Neural crest cell (in vitro differentiated cells): Measurements from ENCODE around the gene CAPN9. TPM values are rescaled to one million over a fixed set of nuclear protein-coding genes. Genes with fewer than 3 reads are reported as not detected.
"Not testable (repeated sequence)": the region's sequence is repeated elsewhere in the genome, so short reads cannot be mapped to it uniquely, and the experiment has no call there.

Source experiments
- DNase-seq: peaks from one replicate; pipeline ENCODE4 v3.0.0; 2021; ENCODE audit warnings: low read depth, mixed read lengths, low spot score
- H3K27ac Mint-ChIP-seq: one replicate; pipeline ENCODE4 v1.8.0; 2021; ENCODE audit warnings: mild to moderate bottlenecking, mixed read lengths; ENCODE audit not compliant: unreplicated experiment
- H3K27me3 Mint-ChIP-seq: 2 replicates; pipeline ENCODE4 v1.8.0; 2021; ENCODE audit warnings: low read depth, mild to moderate bottlenecking, mixed read lengths
- H3K36me3 Mint-ChIP-seq: 2 replicates; pipeline ENCODE4 v1.8.0; 2021; ENCODE audit warnings: low read depth, mild to moderate bottlenecking, mixed read lengths
- H3K4me1 Mint-ChIP-seq: 2 replicates; pipeline ENCODE4 v1.8.0; 2021; ENCODE audit warnings: mixed read lengths
- H3K4me3 Mint-ChIP-seq: one replicate; pipeline ENCODE4 v1.8.0; 2021; ENCODE audit warnings: mild to moderate bottlenecking, mixed read lengths
- H3K9me3 Mint-ChIP-seq: 2 replicates; pipeline ENCODE4 v1.8.0; 2021; ENCODE audit warnings: mixed read lengths
- CTCF ChIP-seq: fragments of 200-600 bp; sonication (generic); conservative IDR thresholded peaks from 2 replicates; pipeline ENCODE4 v1.5.0; 2021; ENCODE audit warnings: antibody characterized with exemption, mild to moderate bottlenecking
- total RNA-seq: library from RNA; stranded (reverse); gene quantifications from 2 replicates; pipeline ENCODE4 v1.2.1, GENCODE V29; 2021

CAPN9 gene
- total RNA-seq, 1 donor from 2014 or later, result 4.0 TPM

- peaks cover 5% of the 10 kb centered on the region for H3K9me3 Mint-ChIP-seq
- peaks cover 15% of the 10 kb centered on the region for H3K4me1 Mint-ChIP-seq
- H3K4me3 Mint-ChIP-seq, result no peak overlapping the region
- H3K27ac Mint-ChIP-seq, result peak overlapping the region; percentile 80
- H3K27me3 Mint-ChIP-seq, result no peaks in the 10 kb centered on the region
- no peak for TF ChIP-seq CTCF
- H3K36me3 Mint-ChIP-seq, result peaks cover 3% of the 10 kb centered on the region
- no peak for DNase-seq
Observed at GRCh38 chr1:230713547-230713914, 33.7 kb upstream of the CAPN9 start.

- peaks cover 5% of the 10 kb centered on the region for H3K9me3 Mint-ChIP-seq
- no peak within 1 kb of the TSS for H3K4me3 Mint-ChIP-seq
- H3K27ac Mint-ChIP-seq, result peak within 1 kb of the TSS; percentile 80
- no peaks in the 10 kb centered on the region for H3K27me3 Mint-ChIP-seq
- no peak for TF ChIP-seq CTCF
- peaks cover 15% of the 10 kb centered on the region for H3K4me1 Mint-ChIP-seq
- H3K36me3 Mint-ChIP-seq, result peaks cover 3% of the 10 kb centered on the region
- no peak for DNase-seq
Observed at GRCh38 chr1:230713915-230714764, 33.0 kb upstream of the CAPN9 start, which contains the start of gene AGT. TSS of gene AGT (minus strand) at chr1:230714122. CDS start at chr1:230710823, 3,299 bp downstream.

- Mint-ChIP-seq H3K9me3 (peaks cover 5% of the 10 kb centered on the region), H3K27me3 (no peaks in the 10 kb centered on the region), H3K4me1 (peaks cover 15% of the 10 kb centered on the region), H3K27ac (no peak overlapping the region), H3K36me3 (peaks cover 3% of the 10 kb centered on the region), H3K4me3 (no peak overlapping the region)
- no peak for TF ChIP-seq CTCF
- DNase-seq, result no peak
Observed at GRCh38 chr1:230715510-230715909, 31.7 kb upstream of the CAPN9 start.

GRCh38 chr1:230716453-230716852 is 30.7 kb upstream of the CAPN9 start:
- not testable (repeated sequence) for H3K4me3 Mint-ChIP-seq, H3K9me3 Mint-ChIP-seq, H3K36me3 Mint-ChIP-seq, DNase-seq, H3K27me3 Mint-ChIP-seq, H3K27ac Mint-ChIP-seq
- H3K4me1 Mint-ChIP-seq, result peaks cover 15% of the 10 kb centered on the region

GRCh38 chr1:230717251-230717650 is 29.9 kb upstream of the CAPN9 start:
- Mint-ChIP-seq H3K27ac (no peak overlapping the region), H3K27me3 (no peaks in the 10 kb centered on the region), H3K9me3 (peaks cover 10% of the 10 kb centered on the region), H3K36me3 (peaks cover 8% of the 10 kb centered on the region), H3K4me1 (peaks cover 15% of the 10 kb centered on the region), H3K4me3 (no peak overlapping the region)
- DNase-seq, result no peak
- no peak for TF ChIP-seq CTCF

GRCh38 chr1:230721849-230722522 is 25.2 kb upstream of the CAPN9 start:
- not testable (repeated sequence) for H3K27ac Mint-ChIP-seq, H3K36me3 Mint-ChIP-seq

More at GRCh38 chr1:230721849-230722522, 25.2 kb upstream of the CAPN9 start:
- not testable (repeated sequence) for H3K4me3 Mint-ChIP-seq, H3K27me3 Mint-ChIP-seq, DNase-seq, H3K9me3 Mint-ChIP-seq, H3K4me1 Mint-ChIP-seq
